ENCODE data around the gene GOLGA8M.
"Not testable (repeated sequence)": the region's sequence is repeated elsewhere in the genome, so short reads cannot be mapped to it uniquely, and the experiment has no call there.

GOLGA8M gene

GRCh38 chr15:28702427-28702826, 9.8 kb downstream of the GOLGA8M start:
- not testable (repeated sequence) for ATAC-seq (replicated peaks); H3K27ac Mint-ChIP-seq; H3K27me3 Mint-ChIP-seq; H3K4me3 Mint-ChIP-seq; DNase-seq; H3K9me3 Mint-ChIP-seq; H3K4me1 Mint-ChIP-seq; H3K36me3 Mint-ChIP-seq

GRCh38 chr15:28694006-28694751, 18.0 kb downstream of the GOLGA8M start:
- not testable (repeated sequence) for H3K27ac Mint-ChIP-seq; ATAC-seq (replicated peaks); H3K9me3 Mint-ChIP-seq; H3K4me1 Mint-ChIP-seq; H3K27me3 Mint-ChIP-seq; DNase-seq; H3K36me3 Mint-ChIP-seq; H3K4me3 Mint-ChIP-seq

GRCh38 chr15:28693021-28693420, 19.2 kb downstream of the GOLGA8M start:
- not testable (repeated sequence) for H3K27ac Mint-ChIP-seq; H3K9me3 Mint-ChIP-seq; DNase-seq; H3K4me3 Mint-ChIP-seq; ATAC-seq (replicated peaks); H3K27me3 Mint-ChIP-seq; H3K4me1 Mint-ChIP-seq; H3K36me3 Mint-ChIP-seq

- H3K27ac Mint-ChIP-seq; H3K4me1 Mint-ChIP-seq; H3K36me3 Mint-ChIP-seq; H3K4me3 Mint-ChIP-seq; DNase-seq; H3K9me3 Mint-ChIP-seq; ATAC-seq (replicated peaks); H3K27me3 Mint-ChIP-seq: not testable (repeated sequence)
Observed at GRCh38 chr15:28673533-28673932, 38.7 kb downstream of the GOLGA8M start.

GRCh38 chr15:28672122-28672521, 40.1 kb downstream of the GOLGA8M start:
- not testable (repeated sequence) for H3K27ac Mint-ChIP-seq; H3K4me1 Mint-ChIP-seq; H3K27me3 Mint-ChIP-seq; H3K36me3 Mint-ChIP-seq; ATAC-seq (replicated peaks); H3K4me3 Mint-ChIP-seq; DNase-seq; H3K9me3 Mint-ChIP-seq

GRCh38 chr15:28666402-28666801, 45.8 kb downstream of the GOLGA8M start:
- not testable (repeated sequence) for H3K27me3 Mint-ChIP-seq, H3K4me1 Mint-ChIP-seq, H3K4me3 Mint-ChIP-seq, H3K36me3 Mint-ChIP-seq, DNase-seq, H3K9me3 Mint-ChIP-seq, H3K27ac Mint-ChIP-seq
- ATAC-seq (replicated peaks) = peak; percentile 78 to 84

GRCh38 chr15:28664575-28664974, 47.6 kb downstream of the GOLGA8M start:
- H3K27me3 Mint-ChIP-seq; ATAC-seq (replicated peaks); DNase-seq; H3K27ac Mint-ChIP-seq; H3K4me1 Mint-ChIP-seq; H3K9me3 Mint-ChIP-seq; H3K36me3 Mint-ChIP-seq; H3K4me3 Mint-ChIP-seq: not testable (repeated sequence)

- H3K27ac Mint-ChIP-seq; H3K9me3 Mint-ChIP-seq; ATAC-seq (replicated peaks); DNase-seq; H3K36me3 Mint-ChIP-seq; H3K4me1 Mint-ChIP-seq; H3K4me3 Mint-ChIP-seq; H3K27me3 Mint-ChIP-seq: not testable (repeated sequence)
Observed at GRCh38 chr15:28663717-28664116, 48.5 kb downstream of the GOLGA8M start.

GRCh38 chr15:28660750-28661149, 51.5 kb downstream of the GOLGA8M start:
- not testable (repeated sequence) for H3K9me3 Mint-ChIP-seq; H3K36me3 Mint-ChIP-seq; DNase-seq; H3K27ac Mint-ChIP-seq; ATAC-seq (replicated peaks); H3K27me3 Mint-ChIP-seq; H3K4me3 Mint-ChIP-seq; H3K4me1 Mint-ChIP-seq

GRCh38 chr15:28656018-28656360, 56.2 kb downstream of the GOLGA8M start:
- DNase-seq; H3K27ac Mint-ChIP-seq; H3K36me3 Mint-ChIP-seq; H3K27me3 Mint-ChIP-seq; H3K9me3 Mint-ChIP-seq; H3K4me1 Mint-ChIP-seq; ATAC-seq (replicated peaks); H3K4me3 Mint-ChIP-seq: not testable (repeated sequence)

GRCh38 chr15:28655329-28656017, 56.7 kb downstream of the GOLGA8M start:
- not testable (repeated sequence) for H3K4me3 Mint-ChIP-seq; DNase-seq; H3K36me3 Mint-ChIP-seq; ATAC-seq (replicated peaks); H3K27ac Mint-ChIP-seq; H3K9me3 Mint-ChIP-seq; H3K27me3 Mint-ChIP-seq; H3K4me1 Mint-ChIP-seq

GRCh38 chr15:28654194-28654593, 58.0 kb downstream of the GOLGA8M start:
- H3K27me3 Mint-ChIP-seq; H3K36me3 Mint-ChIP-seq; H3K27ac Mint-ChIP-seq; DNase-seq; H3K4me3 Mint-ChIP-seq; H3K4me1 Mint-ChIP-seq; ATAC-seq (replicated peaks); H3K9me3 Mint-ChIP-seq: not testable (repeated sequence)

GRCh38 chr15:28652538-28652937, 59.7 kb downstream of the GOLGA8M start:
- H3K36me3 Mint-ChIP-seq; H3K4me3 Mint-ChIP-seq; H3K9me3 Mint-ChIP-seq; H3K4me1 Mint-ChIP-seq; H3K27me3 Mint-ChIP-seq; DNase-seq; H3K27ac Mint-ChIP-seq; ATAC-seq (replicated peaks): not testable (repeated sequence)
